ENCODE data around the gene MXI1. TPM values are rescaled to one million over a fixed set of nuclear protein-coding genes. Genes with fewer than 3 reads are reported as not detected.
A peak's percentile ranks its signal among the peaks of the same experiment; 100 is the strongest.

The MXI1 gene
- total and polyA plus RNA-seq, 8 donors = 16.5 to 79.3 (median 49.2) TPM

GRCh38 chr10:110205051-110205675, 2.2 kb upstream of the MXI1 start:
- TF ChIP-seq CTCF (IDR thresholded peaks at IDR 0.05) = no peak
- ATAC-seq = no peak

DNA sequence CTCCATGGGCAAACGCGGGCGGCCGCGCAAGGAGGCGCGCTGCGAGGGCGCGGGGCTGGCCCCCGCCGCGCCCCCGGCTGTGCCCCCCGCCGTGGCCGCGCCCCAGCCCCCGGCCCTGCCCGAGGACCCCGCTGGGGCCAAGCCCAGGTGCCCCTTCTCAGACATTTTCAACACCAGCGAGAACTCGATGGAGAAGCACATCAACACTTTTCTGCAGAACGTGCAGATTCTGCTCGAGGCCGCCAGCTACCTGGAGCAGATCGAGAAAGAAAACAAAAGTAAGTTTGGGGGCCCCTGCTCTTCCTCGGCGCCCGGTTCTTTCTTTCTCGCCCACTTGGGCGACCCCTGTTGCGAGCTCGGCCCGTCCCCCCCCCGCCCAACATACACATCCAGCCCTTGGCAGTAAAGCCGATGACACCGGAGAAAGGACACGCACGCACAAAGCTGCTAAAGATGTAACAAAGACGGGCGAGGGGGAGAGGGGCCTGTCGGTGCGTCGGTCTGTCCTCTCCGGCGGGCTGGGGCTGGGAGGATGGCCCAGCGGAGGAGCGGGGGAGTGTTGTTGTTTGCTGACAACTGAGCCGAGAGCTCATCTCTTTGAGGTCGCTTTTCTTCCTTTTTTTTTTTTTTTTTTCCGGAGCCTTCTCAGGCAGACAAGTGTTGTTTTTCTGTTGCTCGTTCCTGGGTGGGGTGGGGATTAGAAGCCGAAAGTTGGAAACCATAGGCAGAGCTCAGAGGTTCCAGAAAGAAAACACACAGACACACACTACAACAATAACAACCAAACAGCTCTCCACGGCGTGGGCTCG, 604 bp downstream of the MXI1 start:
- Histone ChIP-seq H3K27ac (peak overlapping the region; percentile 88 to 93), H3K4me3 (peak overlapping the region; percentile 60 to 64), H3K4me1 (peaks cover 0 to 27% of the 10 kb centered on the region in 2 donors), H3K36me3 (no peaks in the 10 kb centered on the region), H3K9me3 (no peaks in the 10 kb centered on the region), H3K27me3 (no peaks in the 10 kb centered on the region)
- no peak for ATAC-seq
- no peak for TF ChIP-seq CTCF (IDR thresholded peaks at IDR 0.05)
- intact Hi-C loops (cut with DNase I) = no loop called here
- peak; percentile 46 to 87 (median 64) for DNase-seq

More at GRCh38 chr10:110205051-110205675, 2.2 kb upstream of the MXI1 start:
- Histone ChIP-seq H3K4me1 (peaks cover 0 to 11% of the 10 kb centered on the region in 2 donors), H3K27me3 (no peaks in the 10 kb centered on the region), H3K9me3 (no peaks in the 10 kb centered on the region), H3K27ac (no peak overlapping the region), H3K36me3 (no peaks in the 10 kb centered on the region), H3K4me3 (no peak overlapping the region)
- no peak for DNase-seq
- intact Hi-C loops (cut with DNase I) = no loop called here

- ATAC-seq (peak; percentile 19), DNase-seq (peak in 2 of 4 donors; percentile 66 to 79)
- Histone ChIP-seq H3K9me3 (no peaks in the 10 kb centered on the region), H3K36me3 (no peaks in the 10 kb centered on the region), H3K4me1 (peaks cover 0 to 33% of the 10 kb centered on the region in 2 donors), H3K27ac (peak overlapping the region; percentile 88 to 93), H3K4me3 (peak overlapping the region; percentile 60 to 64), H3K27me3 (no peaks in the 10 kb centered on the region)
- intact Hi-C loops (cut with DNase I) = no loop called here
- TF ChIP-seq CTCF (IDR thresholded peaks at IDR 0.05) = no peak
Observed at GRCh38 chr10:110208614-110209453, 1.4 kb downstream of the MXI1 start.

GRCh38 chr10:110209454-110209925, 2.1 kb downstream of the MXI1 start:
- H3K36me3 ChIP-seq = no peaks in the 10 kb centered on the region
- ATAC-seq (peak; percentile 1), DNase-seq (peak; percentile 62 to 83 (median 68))
- no peaks in the 10 kb centered on the region for H3K27me3 ChIP-seq
- H3K9me3 ChIP-seq = no peaks in the 10 kb centered on the region
- TF ChIP-seq CTCF (IDR thresholded peaks at IDR 0.05) = no peak
- intact Hi-C loops (cut with DNase I) = no loop called here
- H3K4me1 ChIP-seq = peaks cover 0 to 39% of the 10 kb centered on the region in 2 donors
- peak overlapping the region; percentile 88 to 93 for H3K27ac ChIP-seq
- peak overlapping the region; percentile 60 to 64 for H3K4me3 ChIP-seq
